ENCODE measurements around the gene PACS1. TPM values are rescaled to one million over a fixed set of nuclear protein-coding genes. Genes with fewer than 3 reads are reported as not detected.
A peak's percentile ranks its signal among the peaks of the same experiment; 100 is the strongest.

Gene PACS1
- total RNA-seq, 1 donor from 2014 or later: 121 TPM

DNA sequence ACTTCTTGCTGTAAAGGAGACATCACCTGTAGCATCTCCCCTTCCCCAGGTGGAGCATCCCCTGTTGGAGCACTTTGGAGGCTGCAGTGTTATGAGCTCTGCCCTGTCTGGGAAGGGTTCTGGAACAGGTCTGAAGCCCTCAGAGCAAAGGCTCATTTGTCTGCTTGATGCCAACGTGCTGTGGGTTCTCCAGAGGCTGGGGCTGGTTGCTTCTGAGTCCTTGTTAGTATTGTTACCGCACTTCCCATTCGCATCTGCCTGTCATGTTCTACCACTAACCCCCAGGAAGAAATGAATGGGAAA is 73.1 kb downstream of the PACS1 start:
- no peak for ATAC-seq (ENCODE audit: low read depth)
- no peak overlapping the region for H3K4me3 Mint-ChIP-seq

GRCh38 chr11:66143996-66144678 is 74.1 kb downstream of the PACS1 start:
- peak overlapping the region; percentile 0 for H3K4me3 Mint-ChIP-seq
- intact Hi-C loops (cut with micrococcal nuclease): no loop called here
- H3K36me3 Mint-ChIP-seq (ENCODE audit: low read depth): peaks cover 12% of the 10 kb centered on the region
- no peaks in the 10 kb centered on the region for H3K9me3 Mint-ChIP-seq
- TF ChIP-seq, protein P1, sequence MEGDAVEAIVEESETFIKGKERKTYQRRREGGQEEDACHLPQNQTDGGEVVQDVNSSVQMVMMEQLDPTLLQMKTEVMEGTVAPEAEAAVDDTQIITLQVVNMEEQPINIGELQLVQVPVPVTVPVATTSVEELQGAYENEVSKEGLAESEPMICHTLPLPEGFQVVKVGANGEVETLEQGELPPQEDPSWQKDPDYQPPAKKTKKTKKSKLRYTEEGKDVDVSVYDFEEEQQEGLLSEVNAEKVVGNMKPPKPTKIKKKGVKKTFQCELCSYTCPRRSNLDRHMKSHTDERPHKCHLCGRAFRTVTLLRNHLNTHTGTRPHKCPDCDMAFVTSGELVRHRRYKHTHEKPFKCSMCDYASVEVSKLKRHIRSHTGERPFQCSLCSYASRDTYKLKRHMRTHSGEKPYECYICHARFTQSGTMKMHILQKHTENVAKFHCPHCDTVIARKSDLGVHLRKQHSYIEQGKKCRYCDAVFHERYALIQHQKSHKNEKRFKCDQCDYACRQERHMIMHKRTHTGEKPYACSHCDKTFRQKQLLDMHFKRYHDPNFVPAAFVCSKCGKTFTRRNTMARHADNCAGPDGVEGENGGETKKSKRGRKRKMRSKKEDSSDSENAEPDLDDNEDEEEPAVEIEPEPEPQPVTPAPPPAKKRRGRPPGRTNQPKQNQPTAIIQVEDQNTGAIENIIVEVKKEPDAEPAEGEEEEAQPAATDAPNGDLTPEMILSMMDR (IDR thresholded peaks at IDR 0.05): no peak
- CTCF ChIA-PET: no interaction called here
- no peaks in the 10 kb centered on the region for H3K27me3 Mint-ChIP-seq
- peaks cover 71% of the 10 kb centered on the region for H3K4me1 Mint-ChIP-seq
- ATAC-seq (ENCODE audit: low read depth) (no peak), DNase-seq (no peak)
- POLR2A ChIA-PET: interaction anchor here (0.6 to 0.9 kb wide), 2 partner anchors 10 to 68 kb away, joined by 3 to 8 read pairs; no protein-coding TSS in a partner anchor
- peak overlapping the region; percentile 24 for H3K27ac Mint-ChIP-seq

More for the DNA sequence above, 73.1 kb downstream of the PACS1 start:
- no peaks in the 10 kb centered on the region for H3K9me3 Mint-ChIP-seq
- ChIA-PET CTCF (interaction anchor here (1.9 to 2.2 kb wide), 2 partner anchors 76 to 99 kb away, joined by 6 to 7 read pairs; no protein-coding TSS in a partner anchor), POLR2A (no interaction called here)
- no peak for DNase-seq
- TF ChIP-seq, protein P1 (IDR thresholded peaks at IDR 0.05): no peak
- H3K36me3 Mint-ChIP-seq (ENCODE audit: low read depth): peaks cover 12% of the 10 kb centered on the region
- intact Hi-C loops (cut with micrococcal nuclease): no loop called here
- H3K4me1 Mint-ChIP-seq: peaks cover 79% of the 10 kb centered on the region
- H3K27ac Mint-ChIP-seq: peak overlapping the region; percentile 24
- H3K27me3 Mint-ChIP-seq: no peaks in the 10 kb centered on the region

DNA sequence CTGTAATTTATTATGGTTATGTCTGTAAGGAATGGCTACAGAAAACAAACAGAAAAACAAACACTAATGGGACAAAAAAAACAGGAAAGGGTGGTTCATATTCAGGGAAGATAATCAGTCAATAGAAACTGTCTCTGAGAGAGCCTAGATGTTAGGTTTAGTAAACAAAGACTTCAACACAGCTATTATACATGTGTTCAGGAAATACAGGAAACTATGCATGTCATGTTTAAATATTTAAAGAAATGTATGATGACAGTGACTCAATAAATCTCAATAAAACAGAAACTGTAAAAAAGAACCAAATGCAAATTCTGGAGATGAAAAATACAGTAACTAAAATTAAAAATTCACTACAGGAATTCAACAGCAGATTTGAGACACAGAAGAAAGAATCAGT is 76.0 kb downstream of the PACS1 start:
- POLR2A ChIA-PET: no interaction called here
- Mint-ChIP-seq H3K27ac (peak overlapping the region; percentile 38), H3K9me3 (no peaks in the 10 kb centered on the region), H3K36me3 (ENCODE audit: low read depth) (peaks cover 12% of the 10 kb centered on the region), H3K4me1 (peaks cover 70% of the 10 kb centered on the region), H3K27me3 (no peaks in the 10 kb centered on the region), H3K4me3 (no peak overlapping the region)
- ATAC-seq (ENCODE audit: low read depth) (no peak), DNase-seq (no peak)
- TF ChIP-seq, protein P1 (IDR thresholded peaks at IDR 0.05): no peak
- CTCF ChIA-PET: no interaction called here
- intact Hi-C loops (cut with micrococcal nuclease): no loop called here

- Mint-ChIP-seq H3K4me3 (no peak overlapping the region), H3K4me1 (peaks cover 75% of the 10 kb centered on the region), H3K9me3 (no peaks in the 10 kb centered on the region), H3K36me3 (ENCODE audit: low read depth) (peaks cover 15% of the 10 kb centered on the region), H3K27ac (no peak overlapping the region), H3K27me3 (no peaks in the 10 kb centered on the region)
- ATAC-seq (ENCODE audit: low read depth): no peak
- ChIA-PET POLR2A (no interaction called here), CTCF (no interaction called here)
- TF ChIP-seq, protein P1 (IDR thresholded peaks at IDR 0.05): no peak
- DNase-seq: no peak
- intact Hi-C loops (cut with micrococcal nuclease): no loop called here
These were observed 76.9 kb downstream of the PACS1 start for GRCh38 chr11:66146940-66147339.

GRCh38 chr11:66150140-66150539 is 80.1 kb downstream of the PACS1 start:
- ChIA-PET CTCF (interaction anchor here (1.1 kb wide), 1 partner anchor 81 kb away, joined by 3 read pairs; no protein-coding TSS in a partner anchor), POLR2A (no interaction called here)
- Mint-ChIP-seq H3K4me3 (no peak overlapping the region), H3K4me1 (peaks cover 54% of the 10 kb centered on the region), H3K27me3 (no peaks in the 10 kb centered on the region), H3K27ac (peak overlapping the region; percentile 4), H3K9me3 (peaks cover 4% of the 10 kb centered on the region), H3K36me3 (ENCODE audit: low read depth) (peaks cover 21% of the 10 kb centered on the region)
- no peak for DNase-seq
- no peak for ATAC-seq (ENCODE audit: low read depth)
- intact Hi-C loops (cut with micrococcal nuclease): loop anchor here (10.0 kb wide), 1 partner anchor 55 kb away; no protein-coding TSS in a partner anchor
- TF ChIP-seq, protein P1 (IDR thresholded peaks at IDR 0.05): no peak

All from activated B cell treated with CpG ODN at 0.5 μM for 24 hours (primary cell).